ENCODE results near the gene ZSCAN5C. TPM values are rescaled to one million over a fixed set of nuclear protein-coding genes. Genes with fewer than 3 reads are reported as not detected.
"Not testable (repeated sequence)": the region's sequence is repeated elsewhere in the genome, so short reads cannot be mapped to it uniquely, and the experiment has no call there.

The ZSCAN5C gene
- total RNA-seq, 2 donors from 2014 or later: not detected

DNA sequence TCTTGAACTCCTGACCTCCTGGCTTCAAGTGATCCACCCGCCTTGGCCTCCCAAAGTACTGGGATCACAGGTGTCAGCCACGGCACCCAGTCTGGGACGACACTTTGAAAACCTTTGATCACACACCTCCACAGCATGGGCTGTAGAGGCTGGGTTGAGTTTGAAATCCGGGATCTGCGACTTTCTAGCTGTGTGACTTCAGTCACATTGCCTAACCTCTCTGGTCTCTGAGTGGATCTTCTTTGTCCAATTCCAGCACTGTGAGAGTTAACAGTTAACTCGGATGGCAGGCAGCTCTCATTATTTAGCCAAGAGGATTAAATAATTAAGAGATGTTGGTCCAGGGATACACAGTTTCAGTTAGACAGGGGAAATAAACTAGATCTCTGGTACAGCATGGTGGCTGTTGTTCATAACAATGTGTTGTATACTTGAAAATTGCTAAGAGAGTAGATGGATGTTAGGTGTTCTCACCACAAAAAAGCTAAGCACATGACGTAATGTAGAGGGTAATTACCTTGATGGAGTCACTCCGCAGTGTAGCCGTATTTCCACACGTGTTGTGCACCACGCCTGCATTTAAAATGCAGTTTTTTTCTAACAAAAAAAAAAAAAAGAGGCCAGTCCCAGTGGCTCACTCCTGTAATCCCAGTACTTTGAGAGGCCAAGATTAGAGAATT, 24.4 kb upstream of the ZSCAN5C start:
- no peak for DNase-seq
- ATAC-seq: no peak
- intact Hi-C loops (cut with DNase I): no loop called here

- no peak for ATAC-seq
- no peak for DNase-seq
- intact Hi-C loops (cut with DNase I): no loop called here
These were observed 12.3 kb upstream of the ZSCAN5C start for GRCh38 chr19:56189785-56190184.

GRCh38 chr19:56191115-56191514, 11.0 kb upstream of the ZSCAN5C start:
- no peak for DNase-seq
- no peak for ATAC-seq
- intact Hi-C loops (cut with DNase I): no loop called here

DNA sequence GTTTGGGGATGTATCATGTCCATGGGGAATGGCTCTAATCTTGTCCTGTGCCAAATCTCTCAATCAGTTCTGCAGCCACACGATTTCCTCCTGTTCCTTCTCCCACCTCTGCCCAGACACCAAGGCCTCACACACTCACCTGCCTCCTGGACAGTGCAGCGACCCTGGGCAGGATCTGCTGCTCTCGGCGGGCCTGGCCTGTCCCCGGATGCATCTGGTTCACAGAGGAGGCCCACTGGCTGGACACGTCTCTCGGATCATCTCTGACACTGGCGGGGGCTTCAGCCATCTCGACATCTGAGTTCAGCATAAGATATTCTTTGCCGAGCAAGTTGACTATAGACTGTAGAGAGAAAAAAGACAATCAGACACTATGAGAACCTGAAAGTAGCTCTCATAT, 10.4 kb upstream of the ZSCAN5C start:
- DNase-seq: no peak
- intact Hi-C loops (cut with DNase I): no loop called here
- no peak for ATAC-seq

DNA sequence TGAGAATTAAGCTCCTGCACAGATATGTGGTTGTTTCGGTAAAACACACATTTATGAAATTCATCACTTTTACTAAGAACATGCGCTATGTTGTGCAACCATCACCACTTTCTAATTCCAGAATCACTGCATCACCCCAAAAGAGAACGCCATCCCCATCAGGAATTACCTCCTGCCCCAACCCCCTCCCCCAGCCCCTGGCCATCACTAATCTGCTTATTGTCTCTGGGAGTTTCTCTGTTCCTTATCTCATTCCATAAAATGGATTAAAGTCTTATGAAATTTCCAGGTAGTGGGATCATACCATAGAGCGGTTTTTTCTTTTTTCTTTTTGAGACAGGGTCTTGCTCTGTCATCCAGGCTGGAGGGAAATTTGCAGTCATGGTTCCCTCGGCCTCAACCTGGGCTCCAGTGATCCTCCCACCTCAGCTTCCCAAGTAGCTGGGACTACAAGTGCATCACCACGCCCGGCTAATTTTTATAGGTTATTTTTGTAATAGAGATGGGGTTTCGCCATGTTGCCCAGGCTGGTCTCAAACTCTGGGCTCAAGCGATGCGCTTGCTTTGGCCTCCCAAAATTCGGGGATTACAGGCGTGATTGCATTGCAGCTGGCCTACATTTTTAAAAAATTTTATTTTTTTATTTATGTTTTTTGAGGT, 8.0 kb upstream of the ZSCAN5C start:
- DNase-seq (no peak), ATAC-seq (no peak)
- intact Hi-C loops (cut with DNase I): no loop called here

GRCh38 chr19:56197646-56198045, 4.4 kb upstream of the ZSCAN5C start, which contains the start of gene ZSCAN5B:
ZSCAN5B (minus strand) TSS chr19:56197783; CDS start chr19:56193052, 4,731 bp downstream.
- intact Hi-C loops (cut with DNase I); ATAC-seq; DNase-seq: not testable (repeated sequence)

GRCh38 chr19:56199687-56200086, 2.4 kb upstream of the ZSCAN5C start:
- intact Hi-C loops (cut with DNase I): no loop called here
- no peak for ATAC-seq
- no peak for DNase-seq

- DNase-seq; ATAC-seq; intact Hi-C loops (cut with DNase I): not testable (repeated sequence)
These were observed 5.5 kb downstream of the ZSCAN5C start for GRCh38 chr19:56207581-56207980.

GRCh38 chr19:56209091-56209490, 7.0 kb downstream of the ZSCAN5C start:
- ATAC-seq (no peak), DNase-seq (no peak)
- intact Hi-C loops (cut with DNase I): no loop called here

- DNase-seq, ATAC-seq: not testable (repeated sequence)
These were observed 8.0 kb downstream of the ZSCAN5C start for GRCh38 chr19:56210036-56210435.

GRCh38 chr19:56211718-56212117, 9.6 kb downstream of the ZSCAN5C start:
- intact Hi-C loops (cut with DNase I): no loop called here
- no peak for ATAC-seq
- DNase-seq: no peak

More at GRCh38 chr19:56210036-56210435, 8.0 kb downstream of the ZSCAN5C start:
- intact Hi-C loops (cut with DNase I): not testable (repeated sequence)

DNA sequence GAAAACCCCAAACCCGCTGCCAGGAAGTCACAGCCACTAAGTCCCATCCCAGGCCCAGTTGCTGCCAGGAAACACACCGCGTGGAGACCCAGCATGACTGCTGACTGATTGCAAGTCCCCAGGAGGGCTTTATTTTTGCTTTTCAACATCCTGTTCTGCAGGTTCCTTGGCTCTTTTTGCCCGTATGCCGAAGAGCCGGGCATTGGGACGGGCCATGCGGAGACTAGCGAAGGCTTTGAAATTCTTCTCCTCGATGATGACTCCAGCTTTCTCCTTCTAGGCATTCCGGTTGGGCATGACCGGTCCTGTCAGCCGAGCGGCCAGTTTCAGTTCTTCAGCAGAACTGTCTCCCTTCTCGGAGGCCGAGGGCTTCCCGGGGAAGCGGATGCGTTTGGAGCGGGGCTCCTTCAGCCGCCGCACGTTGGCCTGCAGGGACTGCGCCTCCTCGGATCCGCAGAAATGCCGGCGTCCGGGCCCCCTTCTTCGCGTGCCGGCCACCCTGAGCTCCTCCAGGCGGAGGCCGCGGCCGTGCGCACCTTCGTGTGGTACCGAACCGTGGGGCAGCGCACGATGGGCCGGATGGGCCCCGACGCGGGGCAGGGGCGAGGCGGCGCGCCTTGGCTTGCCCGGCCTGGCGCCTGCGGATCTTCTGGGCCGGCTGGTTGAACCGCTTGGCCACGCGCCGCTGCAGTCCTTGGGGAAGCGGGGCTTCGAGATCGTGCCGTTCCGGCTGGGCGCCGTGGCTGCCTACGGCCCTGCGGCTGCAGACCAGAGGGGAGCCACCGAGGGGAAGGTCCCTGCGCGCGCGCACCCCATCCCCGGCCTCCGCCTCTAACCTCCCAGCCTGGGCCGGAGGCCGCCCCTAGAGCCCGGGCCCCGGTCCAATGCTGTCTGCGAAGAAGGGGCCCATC, 15.2 kb downstream of the ZSCAN5C start:
- intact Hi-C loops (cut with DNase I): no loop called here
- DNase-seq (peak; percentile 29), ATAC-seq (peak; percentile 38 to 63)

DNA sequence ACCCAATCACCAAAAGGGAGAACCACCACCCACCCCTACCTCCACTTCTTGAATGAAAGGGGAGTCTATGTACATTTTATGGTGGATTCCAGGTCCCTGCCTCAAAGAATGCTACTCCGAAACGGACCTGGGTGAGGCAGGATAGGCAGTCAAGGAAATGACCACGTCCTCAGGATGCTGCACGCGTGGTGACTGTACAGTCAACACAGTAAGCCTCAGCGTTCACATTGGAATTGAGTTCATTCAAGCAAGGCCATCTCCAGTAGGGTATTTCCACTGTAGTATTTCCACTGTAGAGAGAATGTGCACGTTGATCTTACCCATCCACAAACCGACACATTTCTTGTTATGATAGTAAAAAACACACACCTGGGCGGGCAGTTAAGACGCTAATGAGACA, 16.9 kb downstream of the ZSCAN5C start:
- ATAC-seq: no peak
- no peak for DNase-seq
- intact Hi-C loops (cut with DNase I): no loop called here

DNA sequence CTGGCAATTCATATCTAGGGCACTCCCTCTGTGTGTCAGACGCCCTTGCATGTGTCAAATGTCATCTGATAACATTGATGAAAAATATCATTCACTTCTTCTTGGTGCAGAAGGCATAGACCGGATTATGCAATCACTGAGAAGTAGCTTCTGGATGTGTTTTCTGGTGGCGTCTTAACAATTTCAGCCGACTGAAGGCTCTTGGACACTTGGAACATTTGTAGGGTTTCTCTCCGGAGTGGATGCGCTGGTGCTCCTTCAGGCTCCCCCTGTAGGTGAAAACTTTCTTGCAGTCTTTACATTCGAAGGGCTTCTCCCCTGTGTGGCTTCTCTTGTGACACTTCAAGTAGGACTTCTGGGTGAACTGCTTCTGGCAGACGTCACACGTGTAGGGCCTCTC, 19.4 kb downstream of the ZSCAN5C start:
- DNase-seq; ATAC-seq; intact Hi-C loops (cut with DNase I): not testable (repeated sequence)

DNA sequence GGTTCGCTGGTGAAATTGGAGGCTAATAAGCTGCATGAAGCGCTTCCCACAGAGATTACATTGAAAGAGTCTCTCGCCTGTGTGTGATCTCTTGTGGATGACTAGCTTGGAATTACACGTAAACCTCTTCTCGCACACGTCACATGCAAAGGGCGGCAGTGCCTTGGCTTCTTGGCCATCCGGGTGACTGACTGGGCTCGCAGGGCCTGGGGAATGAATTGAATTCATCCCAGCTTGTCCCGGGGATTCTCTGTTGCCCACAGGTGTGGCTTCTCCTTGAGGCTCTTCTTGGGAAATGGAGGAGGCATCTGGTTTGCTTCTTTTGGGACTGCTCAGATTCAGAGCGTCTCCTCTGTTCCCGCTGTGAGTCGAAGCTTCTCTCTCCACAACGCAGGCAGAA, 19.8 kb downstream of the ZSCAN5C start:
- intact Hi-C loops (cut with DNase I): no loop called here
- DNase-seq: no peak
- no peak for ATAC-seq

DNA sequence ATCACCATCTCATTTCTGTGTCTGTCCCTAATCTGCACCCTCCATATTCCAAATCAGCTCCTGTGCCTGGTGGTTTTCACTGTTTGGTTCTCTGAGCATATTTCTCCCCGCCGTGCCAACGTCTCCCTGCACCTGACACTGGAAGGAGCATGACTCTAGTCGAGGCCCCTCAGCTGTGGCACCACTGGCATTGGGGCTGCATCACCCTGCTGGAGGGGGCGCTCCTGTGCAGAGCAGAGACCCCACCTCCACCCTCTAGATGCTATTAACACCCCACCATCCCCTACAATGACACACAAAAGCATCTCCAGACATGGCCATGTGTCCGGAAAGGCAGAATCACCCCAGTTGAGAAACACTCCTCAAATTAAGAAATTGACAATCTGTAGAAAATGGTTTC, 20.8 kb downstream of the ZSCAN5C start:
- intact Hi-C loops (cut with DNase I): no loop called here
- no peak for ATAC-seq
- no peak for DNase-seq

DNA sequence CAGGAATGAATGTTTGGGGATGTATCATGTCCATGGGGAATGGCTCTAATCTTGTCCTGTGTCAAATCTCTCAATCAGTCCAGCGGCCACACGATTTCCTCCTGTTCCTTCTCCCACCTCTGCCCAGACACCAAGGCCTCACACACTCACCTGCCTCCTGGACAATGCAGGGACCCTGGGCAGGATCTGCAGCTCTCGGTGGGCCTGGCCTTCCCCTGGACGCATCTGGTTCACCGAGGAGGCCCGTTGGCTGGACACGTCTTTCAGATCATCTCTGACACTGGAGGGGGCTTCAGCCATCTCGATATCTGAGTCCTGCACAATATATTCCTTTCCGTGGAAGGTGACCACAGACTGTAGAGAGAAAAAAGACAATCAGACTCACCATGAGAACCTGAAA, 21.4 kb downstream of the ZSCAN5C start:
- ATAC-seq (no peak), DNase-seq (no peak)
- intact Hi-C loops (cut with DNase I): no loop called here

- DNase-seq (no peak), ATAC-seq (no peak)
- intact Hi-C loops (cut with DNase I): no loop called here
These were observed 43.2 kb downstream of the ZSCAN5C start for GRCh38 chr19:56245121-56245740.

DNA sequence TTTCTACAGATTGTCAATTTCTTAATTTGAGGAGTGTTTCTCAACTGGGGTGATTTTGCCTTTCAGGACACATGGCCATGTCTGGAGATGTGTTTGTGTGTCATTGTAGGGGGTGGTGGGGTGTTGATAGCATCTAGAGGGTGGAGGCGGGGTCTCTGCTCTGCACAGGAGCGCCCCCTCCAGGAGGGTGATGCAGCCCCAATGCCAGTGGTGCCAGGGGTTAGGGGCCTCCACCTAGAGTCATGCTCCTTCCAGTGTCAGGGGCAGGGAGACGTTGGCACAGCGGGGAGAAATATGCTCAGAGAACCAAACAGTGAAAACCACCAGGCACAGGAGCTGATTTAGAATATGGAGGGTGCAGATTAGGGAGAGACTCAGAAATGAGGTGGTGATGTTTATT, 43.7 kb downstream of the ZSCAN5C start:
- intact Hi-C loops (cut with DNase I); DNase-seq; ATAC-seq: not testable (repeated sequence)

Measured in left cardiac atrium (tissue), 4 donors.